IPS DF 19.7 (cell line): ENCODE results near the gene GNB1L.

Experiments
- DNase-seq: peaks from one replicate; pipeline ENCODE4 v3.0.0-alpha.2; 2013; ENCODE audit warnings: low read depth, low spot score

The GNB1L gene

DNA sequence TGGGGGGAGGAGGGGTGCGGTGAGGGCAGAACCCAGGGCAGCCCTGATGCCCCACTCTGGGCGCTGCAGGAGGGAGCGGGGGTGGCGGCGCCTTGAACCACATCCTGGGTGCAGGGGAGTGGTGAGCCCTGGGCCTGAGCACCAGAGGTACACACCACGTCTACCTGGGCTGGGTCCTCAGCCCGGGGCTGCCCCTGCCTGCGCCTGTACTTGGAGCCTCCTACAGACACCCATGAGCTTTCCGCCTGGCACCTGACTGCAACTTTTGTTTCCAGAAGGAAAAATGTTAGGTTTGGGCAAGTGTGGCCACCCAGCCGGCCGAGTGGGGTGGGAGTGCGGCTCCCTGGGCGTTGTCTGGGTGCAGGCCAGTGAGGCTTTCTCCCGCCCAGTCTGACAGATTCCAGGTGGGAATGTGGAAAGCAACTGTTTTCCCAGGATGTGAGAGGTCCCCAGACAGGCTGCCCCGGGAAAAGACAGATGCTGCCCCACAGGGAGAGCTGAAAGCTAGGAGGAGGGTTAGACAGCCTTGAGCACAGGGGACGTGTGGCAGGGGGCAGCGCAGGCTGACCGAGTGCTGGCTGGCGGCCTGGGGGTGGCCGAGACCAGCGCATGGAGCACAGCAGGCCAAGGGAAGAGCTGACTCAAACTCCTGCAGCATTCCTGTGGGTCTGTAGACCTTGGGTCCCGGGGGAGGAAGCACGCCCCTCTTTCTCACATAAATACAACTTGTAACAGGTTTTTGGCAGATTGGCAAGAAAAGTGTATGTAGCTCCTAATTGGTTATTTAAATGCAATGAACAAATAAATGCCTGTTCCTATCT, 44.1 kb downstream of the GNB1L start:
- no peak for DNase-seq

DNA sequence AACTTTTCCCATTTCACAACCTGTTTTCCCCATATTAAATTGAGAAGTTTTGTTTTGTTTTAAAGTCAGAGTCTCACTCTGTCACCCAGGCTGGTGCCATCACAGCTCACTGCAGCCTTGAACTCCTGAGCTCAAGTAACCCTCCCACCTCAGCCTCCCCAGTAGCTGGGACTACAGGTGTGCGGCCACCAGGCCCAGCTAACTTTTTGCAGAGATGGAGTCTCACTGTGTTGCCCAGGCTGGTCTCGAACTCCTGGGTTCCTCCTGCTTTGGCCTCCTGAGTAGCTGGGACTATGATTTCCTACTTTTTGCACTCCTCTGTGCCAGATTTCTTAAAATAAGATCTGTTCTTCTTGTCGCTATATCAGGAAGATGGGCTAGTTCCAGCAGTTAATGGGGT, 44.9 kb downstream of the GNB1L start:
- DNase-seq = no peak

DNA sequence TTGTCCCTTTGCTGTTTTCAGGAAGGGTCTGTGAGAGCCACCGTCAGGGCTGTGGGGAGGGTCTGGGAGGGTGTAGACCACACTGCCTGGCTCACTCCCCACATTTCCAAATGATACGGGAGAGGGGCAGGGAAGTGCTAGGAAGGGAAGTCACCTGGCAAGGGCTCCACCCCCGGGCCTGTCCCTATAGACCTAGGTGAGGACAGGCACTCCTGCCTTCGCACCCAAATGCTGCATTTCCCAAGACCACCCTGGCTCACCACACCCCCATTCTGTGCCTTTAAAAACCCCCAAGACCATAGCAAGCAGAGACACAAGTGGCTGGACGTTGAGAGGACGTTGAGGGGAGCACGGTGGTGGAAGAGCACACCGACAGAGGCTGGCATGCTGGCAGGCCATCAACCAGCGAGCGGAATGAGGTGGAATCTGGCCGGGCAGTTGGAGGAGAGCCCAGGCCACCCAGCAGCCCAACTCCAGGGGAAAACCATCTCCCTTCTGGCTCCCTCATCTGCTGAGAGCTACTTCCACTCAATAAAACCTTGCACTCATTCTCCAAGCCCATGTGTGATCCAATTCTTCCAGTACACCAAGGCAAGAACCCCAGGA, 45.7 kb downstream of the GNB1L start:
- no peak for DNase-seq

DNA sequence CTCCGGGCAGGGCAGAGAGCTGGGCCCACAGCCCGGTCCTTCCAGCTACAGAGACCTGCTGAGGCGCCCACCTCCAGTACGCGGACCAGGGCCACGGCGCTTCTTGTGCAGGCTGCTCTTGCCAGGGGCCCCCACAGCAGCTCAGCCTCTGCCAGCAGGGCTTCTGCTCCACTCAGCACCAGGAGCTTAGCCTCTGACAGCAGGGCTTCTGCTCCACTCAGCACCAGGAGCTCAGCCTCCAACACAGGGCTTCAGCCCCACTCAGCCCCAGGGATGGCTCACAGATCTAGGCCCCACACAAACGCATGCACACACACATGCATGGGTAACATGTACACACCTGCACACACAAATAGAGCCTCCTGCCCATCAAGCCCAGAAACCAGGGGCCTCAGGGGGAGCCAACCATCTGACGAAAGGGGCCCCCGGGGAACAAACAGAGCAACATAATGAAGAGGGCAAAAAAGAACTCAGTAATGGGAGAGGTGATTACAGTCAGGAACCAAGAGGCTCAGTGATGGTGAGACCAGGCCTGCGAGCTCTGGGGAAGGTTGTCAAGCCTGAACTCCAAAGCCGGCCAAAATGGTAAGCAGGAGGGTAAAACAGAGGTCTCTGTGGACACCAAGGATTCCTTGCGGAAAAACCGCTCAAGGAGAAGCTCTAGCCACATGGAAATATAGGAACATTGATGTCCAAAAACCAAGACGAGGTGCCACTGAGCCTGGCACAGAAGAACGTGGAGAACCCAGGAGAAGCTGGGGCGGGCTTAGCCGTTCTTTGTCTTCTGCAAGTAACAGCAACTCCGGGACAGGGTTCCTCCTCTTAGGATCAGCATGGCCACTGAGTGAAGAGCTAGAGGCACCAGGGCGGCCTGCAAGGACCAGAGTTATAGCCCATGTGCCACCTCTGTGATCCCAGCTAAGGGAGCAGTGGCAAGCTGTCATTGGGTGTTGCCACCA, 46.5 kb downstream of the GNB1L start:
- DNase-seq = no peak

DNA sequence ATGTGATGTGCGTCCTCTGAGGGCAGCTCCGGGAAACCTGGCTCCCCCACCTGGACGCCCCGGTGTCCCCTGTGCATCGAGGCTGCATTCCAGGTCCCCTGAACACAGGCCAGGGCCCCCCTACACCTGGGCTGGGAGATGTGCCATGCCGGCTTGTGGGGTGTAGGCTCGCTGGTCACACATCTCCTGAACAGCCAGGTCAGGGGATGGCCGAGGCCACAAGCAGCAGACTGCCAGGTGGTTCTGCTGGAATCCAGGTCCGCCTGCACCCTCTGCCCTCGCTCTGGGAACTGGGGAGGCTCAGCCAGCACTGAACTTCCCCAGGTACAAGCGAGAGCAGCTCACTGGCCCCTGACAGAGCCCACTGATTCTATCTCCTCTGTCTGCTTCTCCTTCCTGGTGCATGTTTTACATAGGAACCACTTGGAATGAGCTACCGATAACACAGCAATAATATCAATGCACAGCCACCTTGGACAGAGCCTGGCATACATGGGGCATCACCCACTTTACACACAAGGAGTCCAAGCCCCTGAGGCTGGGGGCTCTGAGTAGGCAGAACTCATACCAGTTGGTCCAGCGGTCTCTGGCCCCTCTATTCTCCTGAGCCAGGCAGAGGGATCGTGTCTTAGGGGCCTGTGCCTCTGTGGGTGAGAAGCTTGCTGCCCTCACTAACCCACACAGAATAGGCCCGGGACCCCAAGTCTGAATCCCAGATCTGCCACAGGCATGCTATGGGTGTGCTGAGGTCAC, 47.3 kb downstream of the GNB1L start:
- no peak for DNase-seq

DNA sequence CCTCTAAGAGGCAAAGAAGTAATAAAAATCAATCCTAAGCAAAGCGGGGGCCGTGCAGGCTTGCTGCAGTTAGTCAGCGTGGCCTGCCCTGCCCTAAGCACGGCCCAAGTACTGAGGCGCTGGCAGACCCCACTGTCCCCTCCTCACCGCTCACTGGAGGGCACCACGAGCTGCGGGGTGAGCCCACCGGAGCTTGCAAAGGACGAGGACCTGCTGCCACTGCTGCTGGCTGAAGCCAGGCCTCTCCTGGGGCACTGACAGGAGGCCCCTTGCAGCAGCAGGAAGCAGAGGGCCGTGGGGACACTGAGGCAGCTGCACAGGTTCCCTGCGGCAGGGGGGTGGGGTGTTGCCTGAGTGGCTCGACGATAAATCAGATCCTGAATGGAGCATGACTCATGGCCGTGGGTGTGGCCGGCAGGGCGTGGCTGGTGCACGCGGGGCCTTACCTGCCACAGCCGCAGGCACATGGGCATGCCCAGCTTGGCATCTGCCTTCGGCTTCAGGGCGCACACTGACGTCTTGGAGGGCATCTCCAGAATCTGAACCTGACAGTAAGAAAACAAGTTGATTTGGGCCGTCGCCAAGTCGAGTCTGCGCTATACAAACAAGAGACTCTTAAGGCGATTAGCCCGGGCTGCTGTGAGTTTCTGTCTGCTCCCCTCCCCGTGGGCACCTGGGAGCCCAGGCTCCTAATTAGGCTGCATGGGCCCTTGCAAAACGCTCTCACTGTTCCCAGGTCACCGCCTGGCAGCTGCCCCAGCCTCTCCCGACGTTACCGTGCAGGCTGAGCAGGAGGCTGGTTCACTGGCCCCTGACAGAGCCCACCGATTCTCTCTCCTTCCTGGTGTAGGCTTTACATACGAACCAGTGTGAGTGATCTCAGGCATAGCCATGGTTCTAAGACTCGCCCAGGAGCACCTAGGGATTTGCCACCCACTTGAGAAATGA, 48.2 kb downstream of the GNB1L start:
- DNase-seq = no peak

DNA sequence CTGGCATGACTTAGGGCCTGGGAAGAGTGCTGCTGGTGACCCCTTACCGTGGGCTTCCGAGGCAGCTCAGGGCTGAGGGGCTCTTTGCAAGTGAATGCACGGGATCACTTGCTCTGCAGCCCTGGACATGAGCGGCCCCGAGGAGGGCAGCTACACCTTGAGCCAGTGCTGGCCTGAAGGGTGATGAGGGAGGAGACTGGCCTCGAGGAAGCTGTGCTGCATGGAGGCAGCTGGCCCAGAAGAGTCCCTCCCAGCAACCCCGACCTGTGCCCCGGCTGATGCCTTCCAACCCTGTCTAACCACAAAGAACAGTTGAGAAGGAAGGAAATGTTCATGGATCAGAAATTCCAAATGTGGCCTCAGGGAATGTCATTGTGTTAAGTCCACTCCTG, 48.9 kb downstream of the GNB1L start:
- no peak for DNase-seq

DNA sequence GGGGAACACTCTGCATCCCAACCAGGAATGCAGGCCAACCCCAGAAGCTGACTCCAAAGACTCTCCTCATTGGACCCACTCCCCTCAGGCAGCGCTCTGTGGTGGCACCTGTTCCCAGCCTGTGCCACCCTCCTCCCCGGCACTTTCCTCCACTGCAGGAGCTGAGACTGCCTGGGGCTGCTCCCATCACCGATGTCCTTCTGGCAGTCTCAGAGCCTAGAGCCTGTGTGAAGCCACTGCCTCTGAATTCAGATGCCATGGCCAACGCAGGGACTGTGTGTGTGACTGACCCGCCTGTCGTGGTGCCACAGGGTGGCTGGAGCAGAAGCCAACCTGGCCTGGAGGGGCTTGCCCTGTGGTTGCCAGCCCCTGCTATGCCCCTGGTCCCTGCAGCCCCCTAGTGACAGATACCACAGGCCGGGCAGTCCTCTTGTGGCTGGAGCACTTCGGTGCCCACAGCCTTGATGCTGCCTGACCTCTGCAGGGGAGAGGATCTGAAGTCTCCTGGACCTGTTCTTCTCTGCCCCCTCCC, 50.9 kb downstream of the GNB1L start:
- no peak for DNase-seq

DNA sequence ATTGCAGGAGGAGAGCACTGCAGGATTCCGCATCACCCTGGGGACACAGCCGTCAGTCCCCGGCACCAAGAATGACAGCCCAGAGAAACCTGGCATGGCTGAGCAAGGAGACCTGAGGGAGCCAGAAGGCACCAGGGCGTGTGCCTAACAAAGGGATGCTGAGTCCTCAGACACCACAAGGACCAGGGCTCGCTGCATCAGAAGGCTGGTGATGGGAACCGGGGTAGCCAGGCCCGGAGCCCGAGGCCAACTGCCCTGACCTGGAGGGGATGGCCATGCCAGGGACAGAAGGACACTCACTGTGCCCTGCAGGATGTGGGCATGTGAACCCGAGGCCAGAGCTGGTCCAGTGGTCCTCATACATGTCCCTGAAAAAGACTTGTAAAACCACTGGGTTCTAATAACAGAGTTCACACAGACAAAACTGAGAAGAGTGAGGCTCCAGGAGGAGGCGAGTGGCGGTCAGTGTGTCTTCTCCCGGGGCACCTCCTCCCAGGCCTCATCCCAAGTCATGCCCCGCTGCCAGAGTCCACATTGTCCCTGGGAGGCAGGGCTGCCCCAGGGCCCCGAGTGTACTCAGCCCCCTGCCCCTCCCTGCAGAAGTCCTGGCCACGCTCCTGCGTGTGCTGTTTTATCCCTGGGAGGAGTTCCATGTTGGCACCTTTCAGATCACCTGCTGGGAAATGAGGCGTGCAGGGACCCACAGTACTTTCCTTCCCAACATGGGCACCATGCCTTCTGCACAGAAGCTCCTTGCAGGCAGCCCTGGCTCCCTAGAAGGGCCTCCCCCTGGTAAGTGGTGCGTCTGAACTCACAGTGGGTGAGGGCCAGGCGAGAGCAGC, 51.6 kb downstream of the GNB1L start:
- no peak for DNase-seq

DNA sequence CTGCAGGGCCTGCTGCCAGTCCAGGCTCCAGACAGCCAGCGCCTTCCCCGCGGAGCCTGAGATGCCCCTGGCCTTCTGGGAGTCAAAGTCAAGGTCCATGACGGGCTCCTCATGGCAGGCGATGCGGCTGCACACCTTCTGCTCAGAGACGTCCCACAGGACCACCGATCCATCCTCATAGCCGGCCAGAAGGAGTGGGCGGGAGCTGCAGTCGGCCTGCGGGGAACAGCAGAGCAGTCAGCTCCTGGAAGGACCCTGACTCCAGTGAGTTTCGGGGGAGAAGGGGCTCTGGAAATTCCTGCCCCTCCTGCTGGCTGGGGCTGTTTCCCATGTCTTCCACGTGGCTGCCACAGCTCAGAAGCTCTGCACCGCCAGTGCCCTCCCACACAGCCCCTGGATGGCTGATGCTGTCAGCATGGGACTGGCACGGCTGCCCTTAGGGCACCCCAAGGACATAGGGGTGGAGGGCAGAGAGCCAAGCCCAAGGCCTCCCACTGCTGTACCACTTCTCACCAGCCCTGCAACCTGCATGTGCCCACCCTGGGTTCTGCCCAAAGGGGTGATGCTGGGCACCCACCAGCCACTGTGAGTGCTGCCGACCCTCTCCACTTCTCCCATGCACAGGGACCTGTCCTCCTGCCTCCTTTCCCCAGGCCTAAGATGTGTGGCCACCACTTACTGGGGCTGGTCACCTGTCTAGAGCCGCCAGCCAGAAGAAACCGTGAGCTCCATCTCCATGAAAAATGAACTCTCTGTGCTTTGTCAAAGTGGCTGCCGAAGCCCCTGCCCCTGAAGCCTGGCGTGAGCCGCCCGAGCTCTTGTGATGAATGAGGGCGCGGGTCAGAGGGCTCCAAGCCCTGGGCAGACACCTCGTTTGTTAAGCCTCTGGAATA, 52.4 kb downstream of the GNB1L start:
- DNase-seq = no peak

DNA sequence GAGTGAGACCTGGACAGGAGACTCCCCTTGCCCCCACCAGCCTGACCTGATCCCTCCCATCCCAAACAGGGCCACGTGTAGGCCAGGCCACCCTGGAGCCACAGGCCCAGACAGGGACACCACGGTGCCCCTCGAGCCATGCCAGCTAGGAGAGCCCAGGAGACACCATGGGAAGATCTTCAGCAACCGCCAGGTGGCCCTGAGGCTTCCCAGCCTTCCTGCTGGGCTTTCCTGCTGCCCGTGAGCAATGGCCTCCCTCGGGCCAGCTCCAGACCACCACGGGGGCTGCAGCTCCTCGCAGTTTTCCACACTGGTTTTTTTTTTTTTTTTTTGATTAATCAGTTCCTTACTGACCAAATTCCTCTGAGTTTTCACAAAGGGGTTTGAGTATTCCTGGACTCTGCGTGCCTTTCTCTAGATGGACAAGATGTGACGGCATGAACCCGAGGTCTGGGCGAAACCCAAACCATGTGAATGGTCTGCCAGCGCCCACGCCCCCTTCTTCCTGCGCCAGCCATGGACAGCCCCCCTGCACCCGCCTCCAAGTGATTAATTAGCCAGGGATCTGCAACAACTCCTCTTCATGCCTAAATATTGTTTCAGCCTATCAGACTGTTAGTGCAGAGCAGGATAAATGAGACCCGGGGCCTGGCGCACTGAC, 53.2 kb downstream of the GNB1L start:
- no peak for DNase-seq

DNA sequence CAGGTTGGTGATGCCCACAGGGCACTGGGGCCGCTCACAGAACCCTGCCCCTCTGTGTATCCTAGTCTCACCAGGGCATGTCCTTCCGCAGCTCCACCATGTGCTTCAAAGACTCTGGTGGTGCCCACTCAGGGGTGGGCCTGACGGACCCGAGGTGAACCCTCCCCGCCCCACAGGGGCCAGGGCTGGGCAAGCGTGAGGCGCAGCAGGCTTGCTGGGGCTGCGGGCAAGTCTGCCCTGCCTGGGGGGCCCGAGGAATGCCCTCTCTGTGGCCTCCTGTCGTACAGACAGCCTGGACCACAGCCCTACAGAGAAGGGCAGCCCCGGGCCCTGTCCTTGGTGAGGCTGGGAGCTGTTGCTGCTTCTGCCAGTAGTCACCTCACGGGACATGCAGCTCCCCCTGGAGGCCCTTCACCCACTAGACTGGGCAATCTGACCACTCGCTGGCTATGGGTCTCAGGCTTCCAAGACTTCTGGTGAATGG, 53.9 kb downstream of the GNB1L start:
- DNase-seq = no peak

DNA sequence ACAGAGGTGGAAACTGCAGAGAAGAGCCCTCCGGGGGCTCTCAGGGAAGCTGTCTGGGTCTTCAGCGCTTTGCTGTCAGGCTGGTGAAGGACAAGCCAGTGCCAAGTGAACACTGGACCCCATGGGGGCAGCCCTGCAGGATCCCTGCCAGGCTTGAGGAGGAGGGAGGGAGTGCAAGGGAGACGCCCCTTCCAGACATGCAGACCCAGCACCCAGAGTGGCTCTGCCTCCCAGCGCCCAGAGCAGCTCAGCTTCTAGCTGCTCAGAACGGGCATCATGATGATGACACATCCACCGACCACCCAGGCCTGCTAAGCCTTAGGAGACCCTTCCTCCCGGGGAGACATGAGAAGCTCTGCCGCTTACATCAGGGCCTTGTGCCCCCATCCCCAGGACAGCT, 54.4 kb downstream of the GNB1L start:
- DNase-seq = no peak

DNA sequence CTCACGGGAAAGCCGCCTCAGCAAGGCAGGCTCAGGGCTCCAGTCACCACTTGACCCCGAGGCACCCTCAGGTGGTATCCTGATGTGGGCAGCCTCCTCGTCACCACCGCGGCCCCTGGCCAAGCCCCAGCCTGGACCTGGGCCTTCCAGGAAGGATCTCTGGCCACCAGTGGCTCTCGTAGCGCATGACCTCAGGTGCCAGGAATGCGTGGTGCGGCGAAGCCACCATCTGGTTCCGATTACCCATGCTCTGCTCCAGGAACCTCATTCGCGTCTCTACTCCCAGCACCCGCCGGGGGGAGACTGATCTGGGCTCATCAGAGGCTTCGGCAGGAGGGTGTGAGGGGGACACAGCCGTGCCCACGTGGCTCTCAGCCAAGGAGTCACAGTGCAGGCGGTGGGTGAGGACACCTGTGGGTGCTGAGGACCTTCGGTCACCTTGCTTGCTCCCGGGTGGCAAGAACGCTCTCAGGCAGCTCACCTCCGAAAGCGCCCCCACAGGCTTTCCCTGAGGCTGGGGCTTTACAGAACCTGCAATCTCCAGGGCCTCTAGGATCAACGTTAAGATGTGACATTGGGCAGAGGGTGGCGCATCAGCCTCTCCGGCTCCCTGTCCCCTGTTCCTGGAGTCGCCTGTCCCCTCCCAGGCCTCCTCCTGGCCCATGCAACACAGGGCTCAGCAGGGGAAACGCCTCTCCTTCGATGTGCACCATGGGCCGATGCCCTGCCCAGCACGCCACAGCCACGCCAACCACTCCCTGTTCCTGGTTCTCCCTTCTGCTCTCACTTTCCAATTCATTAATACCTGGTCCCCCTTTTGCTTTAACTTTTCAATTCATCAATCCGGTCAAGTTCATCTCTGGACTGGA, 55.1 kb downstream of the GNB1L start:
- no peak for DNase-seq

DNA sequence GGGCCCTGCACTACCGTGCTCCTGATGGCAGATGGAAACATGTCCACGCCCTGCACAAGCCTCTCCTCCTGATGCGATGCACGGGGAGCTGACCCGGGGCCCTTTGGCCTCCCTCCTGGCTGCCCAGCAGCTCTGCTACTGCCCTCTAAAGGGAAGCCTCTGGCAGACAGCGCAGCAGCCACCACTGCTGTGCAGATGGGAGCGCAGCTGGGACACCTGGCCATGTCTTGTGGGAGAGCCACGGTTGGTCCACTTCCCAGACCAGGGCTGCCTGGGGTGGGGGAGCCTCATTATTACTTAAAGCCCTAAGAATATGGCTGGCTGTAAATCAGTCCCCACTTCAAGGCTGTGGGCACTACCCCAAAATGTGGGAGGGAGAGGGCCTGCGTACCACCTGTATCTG, 55.8 kb downstream of the GNB1L start:
- no peak for DNase-seq

DNA sequence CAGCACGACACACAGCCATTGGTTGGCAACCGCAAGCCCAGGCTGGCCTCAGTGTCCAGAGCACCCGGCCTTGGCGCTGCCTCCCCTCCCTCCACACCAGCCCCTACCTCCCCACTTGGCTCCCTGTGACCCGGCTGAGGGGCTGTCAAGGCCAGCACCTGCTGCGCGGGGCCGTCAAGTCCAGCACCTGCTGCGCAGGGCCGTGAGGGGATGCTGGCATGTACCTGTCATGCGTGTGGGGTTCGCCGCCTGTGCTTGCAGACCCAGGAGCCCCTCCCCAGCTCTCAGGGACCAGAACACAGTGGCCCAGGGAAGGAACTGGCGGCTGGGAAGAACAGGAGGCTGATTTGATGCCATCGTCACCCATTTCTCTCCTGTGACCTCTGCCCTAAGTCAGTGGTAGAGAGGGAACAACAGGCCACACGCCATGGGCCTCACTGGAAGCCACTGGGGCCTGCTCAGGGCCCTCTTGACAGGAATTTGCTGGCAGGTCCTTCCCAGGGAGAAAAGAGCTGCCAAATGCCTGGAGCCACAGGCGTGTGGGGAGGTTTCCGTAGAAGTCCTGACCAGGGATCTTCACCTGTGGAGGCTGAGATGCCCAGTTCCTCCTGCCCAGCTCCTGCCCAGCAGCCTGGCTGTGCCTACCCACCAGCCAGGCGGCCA, 56.5 kb downstream of the GNB1L start:
- no peak for DNase-seq
